Endothelial cell (in vitro differentiated cells): ENCODE data around the gene MOV10. TPM values are rescaled to one million over a fixed set of nuclear protein-coding genes. Genes with fewer than 3 reads are reported as not detected.

Experiments
- DNase-seq: peaks from one replicate; pipeline ENCODE4 v3.0.0; 2021; ENCODE audit warnings: low spot score
- H3K27ac Mint-ChIP-seq: one replicate; pipeline ENCODE4 v1.8.0; 2021; ENCODE audit warnings: mixed read lengths, inconsistent platforms; ENCODE audit not compliant: unreplicated experiment
- H3K27me3 Mint-ChIP-seq: one replicate; pipeline ENCODE4 v1.8.0; 2021; ENCODE audit warnings: mild to moderate bottlenecking, moderate library complexity, mixed read lengths, inconsistent platforms; ENCODE audit not compliant: unreplicated experiment
- H3K36me3 Mint-ChIP-seq: one replicate; pipeline ENCODE4 v1.8.0; 2021; ENCODE audit warnings: mild to moderate bottlenecking, low read depth, mixed read lengths, inconsistent platforms; ENCODE audit not compliant: unreplicated experiment
- H3K4me1 Mint-ChIP-seq: one replicate; pipeline ENCODE4 v1.8.0; 2021; ENCODE audit warnings: mild to moderate bottlenecking, mixed read lengths, inconsistent platforms; ENCODE audit not compliant: unreplicated experiment
- H3K4me3 Mint-ChIP-seq: one replicate; pipeline ENCODE4 v1.8.0; 2021; ENCODE audit warnings: mild to moderate bottlenecking, mixed read lengths, inconsistent platforms; ENCODE audit not compliant: unreplicated experiment
- H3K9me3 Mint-ChIP-seq: one replicate; pipeline ENCODE4 v1.8.0; 2021; ENCODE audit warnings: mixed read lengths, inconsistent platforms; ENCODE audit not compliant: unreplicated experiment
- total RNA-seq: library from RNA; stranded (reverse); fragmentation: NEBNext Ultra II Directional; extraction: Animal tissue kit (Norgen Biotek cat#: 25700); gene quantifications from one replicate; pipeline ENCODE4 v1.2.1, GENCODE V29; 2021; ENCODE audit not compliant: unreplicated experiment
- TF ChIP-seq, protein P1 (sequence below): fragments of 200-600 bp; sonication (generic); IDR thresholded peaks from one replicate; pipeline ENCODE4 v1.5.0; 2021; ENCODE audit warnings: antibody characterized with exemption; ENCODE audit not compliant: unreplicated experiment

The MOV10 gene
- total RNA-seq, 1 donor from 2014 or later, result 43.5 TPM

DNA sequence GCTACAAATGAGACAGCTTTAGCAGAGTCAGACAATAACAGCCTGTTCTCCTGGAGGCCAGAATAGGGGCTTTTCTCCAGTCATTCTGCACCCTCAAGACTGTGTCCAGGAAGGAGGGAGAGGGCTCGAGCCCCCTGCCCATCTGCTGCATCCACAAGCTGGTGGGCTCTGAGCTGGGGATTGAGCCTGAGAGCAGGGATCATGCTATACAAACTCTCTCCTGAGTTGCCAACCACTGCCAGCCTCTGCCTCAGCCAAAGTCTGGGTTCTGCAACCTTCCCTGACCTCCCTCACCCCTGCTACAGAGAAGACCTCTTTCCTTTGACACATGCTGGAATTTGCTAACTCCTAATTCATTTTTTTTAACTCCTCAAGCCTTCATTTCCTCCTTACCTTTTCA, 55.5 kb downstream of the MOV10 start:
- Mint-ChIP-seq H3K9me3 (no peaks in the 10 kb centered on the region), H3K36me3 (no peaks in the 10 kb centered on the region), H3K27me3 (peaks cover 7% of the 10 kb centered on the region), H3K27ac (no peak overlapping the region), H3K4me1 (no peaks in the 10 kb centered on the region), H3K4me3 (no peak overlapping the region)
- DNase-seq, result no peak
- TF ChIP-seq, protein P1, sequence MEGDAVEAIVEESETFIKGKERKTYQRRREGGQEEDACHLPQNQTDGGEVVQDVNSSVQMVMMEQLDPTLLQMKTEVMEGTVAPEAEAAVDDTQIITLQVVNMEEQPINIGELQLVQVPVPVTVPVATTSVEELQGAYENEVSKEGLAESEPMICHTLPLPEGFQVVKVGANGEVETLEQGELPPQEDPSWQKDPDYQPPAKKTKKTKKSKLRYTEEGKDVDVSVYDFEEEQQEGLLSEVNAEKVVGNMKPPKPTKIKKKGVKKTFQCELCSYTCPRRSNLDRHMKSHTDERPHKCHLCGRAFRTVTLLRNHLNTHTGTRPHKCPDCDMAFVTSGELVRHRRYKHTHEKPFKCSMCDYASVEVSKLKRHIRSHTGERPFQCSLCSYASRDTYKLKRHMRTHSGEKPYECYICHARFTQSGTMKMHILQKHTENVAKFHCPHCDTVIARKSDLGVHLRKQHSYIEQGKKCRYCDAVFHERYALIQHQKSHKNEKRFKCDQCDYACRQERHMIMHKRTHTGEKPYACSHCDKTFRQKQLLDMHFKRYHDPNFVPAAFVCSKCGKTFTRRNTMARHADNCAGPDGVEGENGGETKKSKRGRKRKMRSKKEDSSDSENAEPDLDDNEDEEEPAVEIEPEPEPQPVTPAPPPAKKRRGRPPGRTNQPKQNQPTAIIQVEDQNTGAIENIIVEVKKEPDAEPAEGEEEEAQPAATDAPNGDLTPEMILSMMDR, result no peak

DNA sequence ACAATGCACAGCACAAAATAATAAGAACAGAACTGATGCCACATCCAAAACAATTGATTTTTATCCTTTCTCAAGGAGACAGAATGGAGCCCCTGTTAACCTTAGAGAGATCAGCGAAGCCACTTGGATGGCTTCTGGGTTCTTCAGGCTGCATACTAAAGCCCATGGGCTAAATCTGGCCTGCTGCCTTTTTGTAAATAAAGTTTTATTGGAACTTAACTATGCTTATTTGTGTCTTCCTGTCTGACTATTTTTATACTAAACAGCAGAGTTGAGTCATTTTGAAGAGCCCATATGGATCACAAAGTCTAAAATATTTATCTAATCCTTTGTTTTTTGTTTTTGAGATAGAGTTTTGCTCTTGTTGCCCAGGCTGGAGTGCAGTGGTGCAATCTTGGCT, 57.0 kb downstream of the MOV10 start:
- H3K27ac Mint-ChIP-seq, result no peak overlapping the region
- H3K27me3 Mint-ChIP-seq, result peaks cover 4% of the 10 kb centered on the region
- no peaks in the 10 kb centered on the region for H3K36me3 Mint-ChIP-seq
- no peaks in the 10 kb centered on the region for H3K4me1 Mint-ChIP-seq
- TF ChIP-seq, protein P1, result no peak
- DNase-seq, result no peak
- no peaks in the 10 kb centered on the region for H3K9me3 Mint-ChIP-seq
- no peak overlapping the region for H3K4me3 Mint-ChIP-seq

DNA sequence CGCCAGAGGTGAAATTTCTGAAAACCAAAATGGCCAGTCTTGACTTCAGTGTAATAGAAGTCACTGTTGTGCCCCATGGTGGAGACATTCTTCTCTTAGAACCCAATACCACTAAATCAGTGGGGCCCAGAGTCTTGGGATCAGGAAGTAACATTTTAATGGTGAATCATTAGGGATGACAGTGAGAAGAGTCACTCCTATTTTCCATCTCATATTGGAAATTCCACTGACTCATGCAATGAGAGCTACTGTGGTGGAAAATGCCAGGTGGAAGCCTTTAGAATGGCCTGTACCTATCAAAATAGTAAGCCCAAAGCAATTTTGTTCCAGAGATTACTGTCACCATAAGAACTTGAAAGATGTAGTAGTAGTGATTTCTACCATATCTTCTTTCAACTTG, 61.3 kb downstream of the MOV10 start:
- Mint-ChIP-seq H3K27me3 (peaks cover 3% of the 10 kb centered on the region), H3K4me3 (no peak overlapping the region), H3K4me1 (no peaks in the 10 kb centered on the region), H3K27ac (no peak overlapping the region), H3K9me3 (no peaks in the 10 kb centered on the region), H3K36me3 (no peaks in the 10 kb centered on the region)
- no peak for DNase-seq
- TF ChIP-seq, protein P1, result no peak

DNA sequence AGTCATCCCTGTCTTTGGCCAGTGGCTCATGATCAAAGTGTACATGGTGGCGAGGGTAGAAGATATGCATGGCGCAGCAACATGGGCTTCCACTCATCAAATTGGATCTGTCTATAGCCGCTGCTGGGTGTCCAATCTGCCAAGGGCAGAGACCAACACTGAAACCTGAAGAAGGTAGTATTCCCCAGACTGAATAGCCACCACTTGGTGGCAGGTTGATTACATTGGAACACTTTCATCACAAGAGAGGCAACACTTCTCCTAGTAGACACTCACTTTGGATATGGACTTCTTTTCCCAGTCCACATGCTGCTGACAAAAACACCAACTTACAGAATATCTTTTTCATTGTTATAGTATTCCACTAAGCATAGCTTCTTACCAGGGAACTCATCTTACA, 63.1 kb downstream of the MOV10 start:
- TF ChIP-seq, protein P1, result no peak
- H3K27ac Mint-ChIP-seq, result no peak overlapping the region
- no peaks in the 10 kb centered on the region for H3K36me3 Mint-ChIP-seq
- H3K4me1 Mint-ChIP-seq, result no peaks in the 10 kb centered on the region
- DNase-seq, result no peak
- no peaks in the 10 kb centered on the region for H3K9me3 Mint-ChIP-seq
- H3K4me3 Mint-ChIP-seq, result no peak overlapping the region
- H3K27me3 Mint-ChIP-seq, result peaks cover 8% of the 10 kb centered on the region

DNA sequence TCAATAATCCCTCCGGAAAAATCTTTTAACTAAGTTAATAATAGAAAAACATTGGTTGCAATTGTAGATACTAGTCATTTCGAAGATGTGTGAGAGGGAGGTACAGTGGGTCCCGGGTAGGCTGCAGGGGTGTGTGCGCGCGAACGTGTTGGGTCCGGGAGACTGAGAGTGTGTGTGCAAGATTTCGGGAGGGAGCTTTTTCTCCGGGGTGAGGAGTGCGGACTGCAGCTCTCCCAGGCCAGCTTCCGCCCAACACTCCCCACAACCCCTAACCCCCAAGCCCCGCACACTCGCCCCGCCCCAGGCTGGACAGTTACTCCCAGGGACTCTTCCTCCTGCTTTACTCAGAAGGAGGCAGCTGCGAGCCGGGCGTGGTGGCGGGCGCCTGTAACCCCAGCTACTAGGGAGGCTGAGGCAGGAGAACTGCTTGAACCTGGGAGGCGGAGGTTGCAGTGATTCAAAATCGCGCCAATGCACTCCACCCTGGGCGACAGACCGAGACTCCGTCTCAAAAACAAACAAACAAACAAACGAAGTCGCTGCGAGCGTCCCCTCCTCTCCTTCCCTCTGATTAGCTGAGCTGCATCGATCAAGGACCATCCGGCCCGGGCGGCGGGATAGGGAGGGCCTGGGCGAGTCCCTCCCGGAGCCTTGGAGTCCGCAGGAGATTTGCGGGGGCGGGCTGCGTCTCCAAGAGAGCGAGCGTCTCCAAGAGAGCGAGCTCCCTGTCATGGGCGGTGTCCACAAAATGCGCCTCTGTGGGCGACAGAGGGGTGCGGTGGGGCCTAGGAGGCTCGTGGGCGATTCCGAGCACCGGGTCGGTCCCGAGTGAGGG, 68.9 kb downstream of the MOV10 start:
- TF ChIP-seq, protein P1, result no peak
- no peak overlapping the region for H3K27ac Mint-ChIP-seq
- no peaks in the 10 kb centered on the region for H3K9me3 Mint-ChIP-seq
- DNase-seq, result no peak
- H3K4me3 Mint-ChIP-seq, result no peak overlapping the region
- no peaks in the 10 kb centered on the region for H3K36me3 Mint-ChIP-seq
- H3K27me3 Mint-ChIP-seq, result peaks cover 11% of the 10 kb centered on the region
- no peaks in the 10 kb centered on the region for H3K4me1 Mint-ChIP-seq
